Measurements from ENCODE around the gene ALDH1A1.

ALDH1A1 gene

DNA sequence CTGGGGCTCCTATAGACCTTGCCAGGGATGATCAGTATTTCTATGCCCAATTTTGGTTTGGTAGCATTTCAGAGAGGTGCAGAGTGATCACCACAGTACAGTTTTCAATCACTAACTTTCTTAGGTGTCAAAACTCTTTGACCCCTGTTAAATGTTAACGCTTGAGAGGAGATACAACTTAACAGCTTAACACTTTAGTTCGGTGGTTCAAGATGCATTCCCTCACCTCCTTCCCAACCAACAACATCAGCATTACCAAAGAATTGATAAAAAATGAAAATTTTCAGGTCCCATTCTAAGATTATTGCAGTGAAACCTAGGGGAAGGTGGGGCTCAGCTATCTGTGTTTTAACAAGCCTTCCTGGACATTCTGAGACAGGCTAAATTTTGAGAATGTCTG is 16.2 kb downstream of the ALDH1A1 start:
- no peak overlapping the region for H3K4me3 ChIP-seq (ENCODE audit: low read depth, low read length)
- TF ChIP-seq, protein P1, sequence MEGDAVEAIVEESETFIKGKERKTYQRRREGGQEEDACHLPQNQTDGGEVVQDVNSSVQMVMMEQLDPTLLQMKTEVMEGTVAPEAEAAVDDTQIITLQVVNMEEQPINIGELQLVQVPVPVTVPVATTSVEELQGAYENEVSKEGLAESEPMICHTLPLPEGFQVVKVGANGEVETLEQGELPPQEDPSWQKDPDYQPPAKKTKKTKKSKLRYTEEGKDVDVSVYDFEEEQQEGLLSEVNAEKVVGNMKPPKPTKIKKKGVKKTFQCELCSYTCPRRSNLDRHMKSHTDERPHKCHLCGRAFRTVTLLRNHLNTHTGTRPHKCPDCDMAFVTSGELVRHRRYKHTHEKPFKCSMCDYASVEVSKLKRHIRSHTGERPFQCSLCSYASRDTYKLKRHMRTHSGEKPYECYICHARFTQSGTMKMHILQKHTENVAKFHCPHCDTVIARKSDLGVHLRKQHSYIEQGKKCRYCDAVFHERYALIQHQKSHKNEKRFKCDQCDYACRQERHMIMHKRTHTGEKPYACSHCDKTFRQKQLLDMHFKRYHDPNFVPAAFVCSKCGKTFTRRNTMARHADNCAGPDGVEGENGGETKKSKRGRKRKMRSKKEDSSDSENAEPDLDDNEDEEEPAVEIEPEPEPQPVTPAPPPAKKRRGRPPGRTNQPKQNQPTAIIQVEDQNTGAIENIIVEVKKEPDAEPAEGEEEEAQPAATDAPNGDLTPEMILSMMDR (IDR thresholded peaks at IDR 0.05; ENCODE audit: low read depth, low read length, missing control alignments), result no peak
- no peak for DNase-seq (ENCODE audit: low read depth)

DNA sequence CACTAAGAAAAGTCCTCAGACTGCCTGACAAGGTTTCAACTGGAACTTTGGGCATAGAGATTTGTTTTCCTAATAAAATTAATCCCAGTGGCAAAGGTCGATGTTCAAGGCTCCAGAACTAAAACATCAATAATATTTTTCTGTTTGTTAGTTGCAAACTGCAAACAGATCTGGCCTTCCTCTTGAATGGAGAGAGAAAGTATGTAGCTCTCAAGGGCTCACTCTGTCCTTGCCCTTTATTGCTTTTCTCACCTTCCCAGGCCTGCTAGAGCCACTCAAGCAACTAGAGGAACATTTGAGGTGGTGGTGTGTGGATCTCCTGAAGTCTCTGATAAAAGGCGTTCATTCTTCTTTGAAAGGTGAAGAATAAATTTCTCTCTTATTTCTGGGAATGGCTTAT is 16.6 kb downstream of the ALDH1A1 start:
- no peak for DNase-seq (ENCODE audit: low read depth)
- TF ChIP-seq, protein P1 (IDR thresholded peaks at IDR 0.05; ENCODE audit: low read depth, low read length, missing control alignments), result no peak
- no peak overlapping the region for H3K4me3 ChIP-seq (ENCODE audit: low read depth, low read length)

DNA sequence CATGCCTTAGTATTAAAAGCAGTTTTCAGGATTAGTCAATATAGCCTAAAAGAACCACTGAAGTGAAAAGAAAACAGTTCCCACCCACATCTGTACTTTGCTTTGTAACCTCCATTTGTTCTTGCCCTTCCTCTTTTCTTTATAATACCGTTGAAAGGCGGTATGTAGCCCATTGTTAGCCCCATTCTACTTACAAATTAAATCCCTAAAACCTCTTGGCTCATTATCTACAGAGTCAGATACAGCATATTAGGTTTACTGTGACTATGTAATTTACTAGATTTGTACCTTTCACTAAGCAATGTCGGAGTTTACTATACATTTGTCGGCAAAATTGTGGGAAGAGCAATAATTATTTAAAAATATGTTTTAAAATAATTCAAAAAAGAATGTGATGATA is 17.3 kb downstream of the ALDH1A1 start:
- no peak for DNase-seq (ENCODE audit: low read depth)
- H3K4me3 ChIP-seq (ENCODE audit: low read depth, low read length), result no peak overlapping the region
- TF ChIP-seq, protein P1 (IDR thresholded peaks at IDR 0.05; ENCODE audit: low read depth, low read length, missing control alignments), result no peak

DNA sequence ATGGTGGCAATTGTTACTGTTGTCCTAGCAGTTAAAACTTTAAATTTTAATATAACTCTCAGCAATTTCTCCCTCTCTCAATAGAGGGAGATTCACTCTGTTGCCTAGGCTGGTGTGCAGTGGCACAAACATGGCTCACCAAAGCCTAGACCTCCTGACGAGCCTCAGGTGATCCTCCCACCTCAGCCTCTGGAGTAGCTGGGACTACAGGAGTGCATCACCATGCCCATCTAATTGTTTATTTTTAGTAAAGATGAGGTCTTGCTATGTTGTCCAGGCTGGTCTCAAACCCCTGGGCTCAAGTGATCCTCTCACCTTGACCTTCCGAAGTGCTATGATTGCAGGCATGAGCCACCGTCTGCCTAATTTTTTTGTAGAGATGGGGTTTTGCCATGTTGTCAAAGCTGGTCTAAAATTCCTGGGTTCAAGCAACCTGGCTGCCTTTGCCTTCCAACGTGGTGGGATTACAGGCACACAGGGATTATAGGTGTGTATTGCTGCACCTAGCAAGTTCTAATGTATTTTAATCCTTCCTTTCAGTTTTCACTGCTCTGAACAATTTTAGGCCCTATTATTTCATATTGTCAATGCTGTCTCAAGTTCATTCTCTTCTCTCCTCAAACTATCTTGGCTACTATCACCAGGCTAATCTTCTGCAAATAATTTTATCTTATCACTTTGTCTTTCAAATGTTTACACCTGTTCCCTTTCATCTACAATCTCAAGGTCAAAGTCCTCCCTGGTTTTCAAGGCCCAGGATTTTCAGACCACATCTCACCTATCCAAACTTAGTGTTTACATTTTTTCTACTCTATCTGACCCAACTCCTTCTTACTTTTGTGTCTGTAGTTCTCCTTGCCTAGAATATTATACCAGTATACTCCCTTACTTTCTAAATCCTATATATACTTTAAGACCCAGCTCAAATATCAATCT is 18.9 kb downstream of the ALDH1A1 start:
- H3K4me3 ChIP-seq (ENCODE audit: low read depth, low read length), result no peak overlapping the region
- TF ChIP-seq, protein P1 (IDR thresholded peaks at IDR 0.05; ENCODE audit: low read depth, low read length, missing control alignments), result no peak
- no peak for DNase-seq (ENCODE audit: low read depth)

DNA sequence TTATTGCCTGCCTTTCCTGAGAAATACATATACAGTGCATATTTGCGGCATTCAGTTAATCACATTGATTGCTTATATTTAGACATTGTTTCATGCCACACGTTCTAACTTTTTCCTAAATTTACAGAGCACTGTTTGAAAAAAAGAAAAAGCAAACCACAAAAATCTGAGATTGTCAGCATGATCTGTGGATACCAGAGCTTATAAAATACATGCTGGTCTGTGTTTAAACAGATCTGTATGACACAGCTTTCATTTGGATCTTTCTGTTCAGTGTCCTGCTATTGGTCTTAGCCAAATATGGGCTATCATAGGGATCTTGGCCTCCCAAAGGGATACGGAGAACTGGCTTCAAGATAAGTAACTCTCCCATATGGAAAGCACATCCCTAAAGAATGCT is 20.2 kb downstream of the ALDH1A1 start:
- DNase-seq (ENCODE audit: low read depth), result no peak
- TF ChIP-seq, protein P1 (IDR thresholded peaks at IDR 0.05; ENCODE audit: low read depth, low read length, missing control alignments), result no peak
- H3K4me3 ChIP-seq (ENCODE audit: low read depth, low read length), result no peak overlapping the region

DNA sequence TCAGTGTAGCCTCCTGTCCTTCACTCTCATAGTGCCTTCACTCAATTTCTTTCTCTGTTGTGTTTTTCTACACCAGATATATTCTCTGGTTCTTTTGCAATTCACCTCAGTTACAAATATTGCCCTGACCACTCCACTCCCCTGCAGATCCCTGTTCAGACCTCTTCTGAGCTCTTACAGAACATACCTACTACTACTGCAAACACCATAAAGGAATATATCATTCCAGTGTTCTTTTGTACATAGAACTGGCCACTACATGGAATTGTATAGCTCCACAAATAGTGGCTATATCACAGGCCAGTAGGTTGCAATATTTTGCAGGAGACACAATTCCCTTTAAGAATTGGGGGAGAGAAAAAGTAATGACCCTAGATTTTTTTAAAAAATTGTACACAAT is 21.0 kb downstream of the ALDH1A1 start:
- no peak for DNase-seq (ENCODE audit: low read depth)
- TF ChIP-seq, protein P1 (IDR thresholded peaks at IDR 0.05; ENCODE audit: low read depth, low read length, missing control alignments), result no peak
- H3K4me3 ChIP-seq (ENCODE audit: low read depth, low read length), result no peak overlapping the region

DNA sequence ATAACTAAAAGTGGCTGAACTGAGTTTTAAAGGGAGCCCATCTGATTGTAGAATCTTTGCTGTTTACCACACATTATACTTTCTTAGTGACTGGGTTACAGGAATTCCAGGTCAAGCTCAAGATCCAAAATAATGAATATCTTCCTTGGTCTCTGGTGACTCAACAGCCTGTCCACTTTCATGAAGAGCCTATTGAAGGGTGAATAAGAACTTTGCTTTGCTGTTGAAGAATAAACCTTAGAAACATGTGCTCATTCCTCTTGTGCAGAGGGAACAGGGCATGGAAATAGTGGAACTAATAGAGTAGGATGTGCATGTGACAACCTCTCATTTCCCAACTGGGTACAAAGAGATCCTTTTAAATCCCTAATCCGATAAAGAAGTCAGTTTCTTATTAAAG is 21.4 kb downstream of the ALDH1A1 start:
- TF ChIP-seq, protein P1 (IDR thresholded peaks at IDR 0.05; ENCODE audit: low read depth, low read length, missing control alignments), result no peak
- no peak for DNase-seq (ENCODE audit: low read depth)

More for the DNA sequence above, 21.4 kb downstream of the ALDH1A1 start:
- H3K4me3 ChIP-seq (ENCODE audit: low read depth, low read length), result no peak overlapping the region

Measured in GM12864 (cell line).